ENCODE results near the gene MTHFD1L.

DNA sequence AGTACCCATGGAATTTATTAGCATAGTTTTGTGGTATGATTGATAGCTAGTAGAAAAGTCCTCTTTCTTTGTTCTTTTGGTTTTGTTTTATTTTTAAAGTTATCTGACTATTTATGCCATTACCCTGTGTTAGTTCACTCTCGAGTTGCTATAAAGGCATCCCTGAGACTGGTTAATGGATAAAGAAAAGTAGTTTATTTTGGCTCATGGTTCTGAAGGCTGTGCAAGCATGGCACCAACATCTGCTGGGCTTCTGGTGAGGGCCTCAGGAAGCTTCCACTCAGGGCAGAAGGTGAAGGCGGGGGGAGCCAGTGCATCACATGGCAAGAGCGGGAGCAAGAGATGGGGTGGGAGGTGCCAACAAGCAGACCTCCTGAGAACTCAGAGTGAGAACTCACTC lies 166.5 kb downstream of the MTHFD1L start:
- TF ChIP-seq, protein P1, sequence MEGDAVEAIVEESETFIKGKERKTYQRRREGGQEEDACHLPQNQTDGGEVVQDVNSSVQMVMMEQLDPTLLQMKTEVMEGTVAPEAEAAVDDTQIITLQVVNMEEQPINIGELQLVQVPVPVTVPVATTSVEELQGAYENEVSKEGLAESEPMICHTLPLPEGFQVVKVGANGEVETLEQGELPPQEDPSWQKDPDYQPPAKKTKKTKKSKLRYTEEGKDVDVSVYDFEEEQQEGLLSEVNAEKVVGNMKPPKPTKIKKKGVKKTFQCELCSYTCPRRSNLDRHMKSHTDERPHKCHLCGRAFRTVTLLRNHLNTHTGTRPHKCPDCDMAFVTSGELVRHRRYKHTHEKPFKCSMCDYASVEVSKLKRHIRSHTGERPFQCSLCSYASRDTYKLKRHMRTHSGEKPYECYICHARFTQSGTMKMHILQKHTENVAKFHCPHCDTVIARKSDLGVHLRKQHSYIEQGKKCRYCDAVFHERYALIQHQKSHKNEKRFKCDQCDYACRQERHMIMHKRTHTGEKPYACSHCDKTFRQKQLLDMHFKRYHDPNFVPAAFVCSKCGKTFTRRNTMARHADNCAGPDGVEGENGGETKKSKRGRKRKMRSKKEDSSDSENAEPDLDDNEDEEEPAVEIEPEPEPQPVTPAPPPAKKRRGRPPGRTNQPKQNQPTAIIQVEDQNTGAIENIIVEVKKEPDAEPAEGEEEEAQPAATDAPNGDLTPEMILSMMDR (IDR thresholded peaks at IDR 0.05 in 2 of 3, conservative IDR thresholded peaks at IDR 0.05 in 1 of 3; ENCODE audit: insufficient read depth in 2 of 3, low read depth in 1 of 3, low read length in 3 of 3): no peak
- TF ChIP-seq, protein P2, sequence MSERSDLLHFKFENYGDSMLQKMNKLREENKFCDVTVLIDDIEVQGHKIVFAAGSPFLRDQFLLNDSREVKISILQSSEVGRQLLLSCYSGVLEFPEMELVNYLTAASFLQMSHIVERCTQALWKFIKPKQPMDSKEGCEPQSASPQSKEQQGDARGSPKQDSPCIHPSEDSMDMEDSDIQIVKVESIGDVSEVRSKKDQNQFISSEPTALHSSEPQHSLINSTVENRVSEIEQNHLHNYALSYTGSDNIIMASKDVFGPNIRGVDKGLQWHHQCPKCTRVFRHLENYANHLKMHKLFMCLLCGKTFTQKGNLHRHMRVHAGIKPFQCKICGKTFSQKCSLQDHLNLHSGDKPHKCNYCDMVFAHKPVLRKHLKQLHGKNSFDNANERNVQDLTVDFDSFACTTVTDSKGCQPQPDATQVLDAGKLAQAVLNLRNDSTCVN (CRISPR knock-in tag; IDR thresholded peaks at IDR 0.05): no peak
- TF ChIP-seq CBX1 (IDR thresholded peaks at IDR 0.05; ENCODE audit: low read depth): no peak
- TF ChIP-seq, protein P3, sequence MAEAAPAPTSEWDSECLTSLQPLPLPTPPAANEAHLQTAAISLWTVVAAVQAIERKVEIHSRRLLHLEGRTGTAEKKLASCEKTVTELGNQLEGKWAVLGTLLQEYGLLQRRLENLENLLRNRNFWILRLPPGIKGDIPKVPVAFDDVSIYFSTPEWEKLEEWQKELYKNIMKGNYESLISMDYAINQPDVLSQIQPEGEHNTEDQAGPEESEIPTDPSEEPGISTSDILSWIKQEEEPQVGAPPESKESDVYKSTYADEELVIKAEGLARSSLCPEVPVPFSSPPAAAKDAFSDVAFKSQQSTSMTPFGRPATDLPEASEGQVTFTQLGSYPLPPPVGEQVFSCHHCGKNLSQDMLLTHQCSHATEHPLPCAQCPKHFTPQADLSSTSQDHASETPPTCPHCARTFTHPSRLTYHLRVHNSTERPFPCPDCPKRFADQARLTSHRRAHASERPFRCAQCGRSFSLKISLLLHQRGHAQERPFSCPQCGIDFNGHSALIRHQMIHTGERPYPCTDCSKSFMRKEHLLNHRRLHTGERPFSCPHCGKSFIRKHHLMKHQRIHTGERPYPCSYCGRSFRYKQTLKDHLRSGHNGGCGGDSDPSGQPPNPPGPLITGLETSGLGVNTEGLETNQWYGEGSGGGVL (CRISPR knock-in tag; IDR thresholded peaks at IDR 0.05): no peak

Measured in K562 (cell line).